Renal pelvis (tissue), 4 donors: ENCODE results near the gene ACYP2. TPM values are rescaled to one million over a fixed set of nuclear protein-coding genes. Genes with fewer than 3 reads are reported as not detected.

ENCODE experiments used
- DNase-seq: peaks from one replicate; pipeline ENCODE4 v3.0.0-alpha.2; 2013
- polyA plus RNA-seq, 3 donors: library from polyadenylated mRNA; unstranded; fragments of 120-200 nt; gene quantifications; one replicate each; pipeline ENCODE4 v1.2.1, GENCODE V29; 2013; ENCODE audit not compliant: insufficient read length in 3 of 3

The ACYP2 gene
- polyA plus RNA-seq, 3 donors, result 17.6 to 22.1 (median 20.7) TPM

DNA sequence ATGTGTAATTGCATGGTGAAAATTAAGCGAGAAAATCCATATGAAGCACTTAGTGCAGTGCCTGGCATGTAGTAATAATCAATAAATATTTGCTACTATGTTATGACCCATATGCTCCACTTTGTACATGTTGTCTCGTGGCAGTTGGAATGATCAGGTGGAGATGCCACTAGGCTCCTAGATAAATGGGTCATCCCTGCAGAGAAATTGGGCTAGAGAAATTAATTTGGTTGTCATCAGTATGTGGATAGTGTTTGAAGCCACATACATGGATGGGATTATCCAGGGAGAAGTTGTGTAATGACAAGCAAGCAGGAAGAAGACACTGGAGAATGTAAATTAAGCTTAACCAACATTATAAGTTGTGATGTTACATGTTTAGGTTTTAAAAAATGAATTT is 33.0 kb downstream of the ACYP2 start:
- DNase-seq, result no peak

DNA sequence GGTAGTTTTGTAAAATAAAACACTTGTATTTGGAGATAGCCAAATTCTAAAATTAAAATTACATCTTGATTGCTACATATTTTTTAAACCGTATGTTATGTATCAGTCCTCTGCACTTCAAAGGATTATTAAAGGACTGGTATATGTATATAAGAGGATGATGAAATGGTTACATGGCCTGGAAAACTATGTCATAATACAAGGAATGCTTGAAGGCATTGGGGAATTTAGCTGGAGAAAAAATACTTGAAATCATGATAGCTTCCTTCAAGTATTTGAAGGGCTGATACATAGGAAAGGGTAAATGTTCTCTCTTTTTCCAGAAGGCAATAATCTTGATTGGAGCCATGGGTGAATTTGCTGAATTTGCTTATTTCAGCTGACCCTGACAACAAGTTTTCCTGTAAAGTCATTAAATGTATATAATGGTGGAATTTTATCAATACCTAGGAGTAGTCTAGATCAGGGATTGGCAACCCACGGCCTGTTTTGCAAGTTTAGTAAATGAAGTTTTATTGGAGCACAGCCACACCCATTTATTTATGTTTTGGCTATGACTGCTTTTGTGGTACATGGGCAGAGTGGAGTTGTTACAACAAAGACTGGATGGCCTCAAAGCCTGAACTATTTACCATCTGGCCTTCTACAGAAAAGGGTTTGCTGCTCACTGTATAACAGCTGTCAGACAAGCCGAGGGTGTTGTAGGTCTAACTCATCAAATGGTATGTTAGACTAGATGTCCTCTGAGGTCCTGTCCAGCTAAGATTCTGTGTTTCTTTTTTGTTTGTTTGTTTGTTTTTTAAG is 34.4 kb downstream of the ACYP2 start:
- no peak for DNase-seq

GRCh38 chr2:54158311-54158710 is 42.9 kb downstream of the ACYP2 start:
- DNase-seq, result no peak

- no peak for DNase-seq
These were observed 46.4 kb downstream of the ACYP2 start for GRCh38 chr2:54161660-54162424.

DNA sequence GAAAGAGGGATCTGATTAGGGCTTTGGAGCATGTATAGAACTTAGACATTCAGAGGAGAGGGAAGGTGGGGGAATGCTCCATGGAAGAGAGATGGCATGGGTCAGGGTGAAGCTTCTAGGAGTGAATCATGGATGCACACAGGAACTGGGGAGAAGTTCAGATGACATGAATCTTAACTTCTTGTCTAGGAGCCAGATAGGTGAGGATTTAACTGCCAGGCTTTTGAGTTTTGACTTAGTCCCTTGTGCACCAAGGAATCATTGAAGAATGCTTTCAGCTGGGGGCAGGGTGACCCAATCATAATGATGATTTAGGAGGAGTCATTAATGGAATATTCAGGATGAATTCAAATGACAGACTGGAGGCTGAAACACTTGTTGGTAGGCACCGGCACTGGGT is 48.7 kb downstream of the ACYP2 start:
- DNase-seq, result no peak

GRCh38 chr2:54166121-54166773 is 50.8 kb downstream of the ACYP2 start:
- DNase-seq, result no peak

DNA sequence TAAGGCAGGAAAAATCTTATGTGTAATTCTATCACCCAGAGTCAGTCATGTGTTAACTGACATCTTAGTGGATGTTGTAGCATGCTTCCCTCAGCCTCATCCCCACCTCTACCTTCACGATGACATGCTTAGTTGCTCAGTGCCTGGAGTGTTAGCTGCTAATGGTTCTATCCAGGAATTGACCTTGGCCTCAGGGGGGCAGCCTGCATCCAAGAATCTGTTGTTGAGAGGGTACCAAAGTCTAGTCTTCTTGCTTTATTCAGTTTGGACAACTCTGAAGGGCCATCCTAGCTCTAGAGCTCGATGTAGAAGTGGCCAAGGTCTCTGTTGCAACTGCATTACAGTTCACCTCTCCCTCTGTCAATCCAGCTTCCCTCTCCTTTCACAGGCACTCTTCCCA is 61.2 kb downstream of the ACYP2 start:
- DNase-seq, result peak; percentile 42

GRCh38 chr2:54183281-54183680 is 67.9 kb downstream of the ACYP2 start:
- DNase-seq, result no peak

DNA sequence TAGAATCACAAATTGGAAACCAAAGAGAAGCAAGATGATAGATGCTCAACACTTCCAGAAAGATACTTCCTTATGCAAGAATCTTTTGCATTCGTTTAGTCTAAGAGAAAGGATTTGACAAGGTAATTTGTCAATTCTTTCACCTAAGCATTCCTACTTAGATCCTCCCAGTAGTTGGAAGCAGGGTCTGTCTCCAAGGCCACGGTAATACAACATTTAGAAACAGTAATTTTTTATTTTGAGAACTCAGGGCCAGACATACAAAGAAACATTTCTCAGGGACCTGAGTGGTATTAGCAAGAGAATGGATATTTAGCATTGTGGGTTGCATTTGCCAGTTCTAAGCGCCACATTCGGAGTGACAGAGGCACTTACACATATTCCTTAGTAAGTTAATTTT is 68.6 kb downstream of the ACYP2 start:
- DNase-seq, result no peak

DNA sequence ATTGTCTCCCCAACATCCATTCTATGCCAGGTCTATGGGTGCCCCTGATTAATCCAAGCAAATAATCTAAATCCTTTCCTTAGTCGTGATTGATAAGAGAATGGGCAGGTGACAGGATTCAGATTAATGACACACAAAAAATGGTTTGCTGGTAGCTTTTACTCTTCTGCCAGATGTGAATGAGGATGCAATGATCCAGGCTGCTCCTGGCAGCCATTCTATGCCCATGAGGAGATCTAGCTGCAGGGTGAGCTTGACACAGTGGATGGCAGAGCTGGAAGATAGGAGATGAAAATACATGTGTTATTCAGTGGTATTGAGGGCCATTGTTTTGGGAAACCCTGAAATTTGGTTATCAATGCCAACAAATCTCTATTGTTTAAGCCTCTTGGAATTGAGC is 69.7 kb downstream of the ACYP2 start:
- DNase-seq, result no peak

- no peak for DNase-seq
These were observed 71.9 kb downstream of the ACYP2 start for GRCh38 chr2:54187331-54187730.

- no peak for DNase-seq
These were observed 74.1 kb downstream of the ACYP2 start for GRCh38 chr2:54189539-54189938.

- no peak for DNase-seq
These were observed 76.1 kb downstream of the ACYP2 start for GRCh38 chr2:54191361-54192135.

- no peak for DNase-seq
These were observed 79.6 kb downstream of the ACYP2 start for GRCh38 chr2:54194761-54195750.

DNA sequence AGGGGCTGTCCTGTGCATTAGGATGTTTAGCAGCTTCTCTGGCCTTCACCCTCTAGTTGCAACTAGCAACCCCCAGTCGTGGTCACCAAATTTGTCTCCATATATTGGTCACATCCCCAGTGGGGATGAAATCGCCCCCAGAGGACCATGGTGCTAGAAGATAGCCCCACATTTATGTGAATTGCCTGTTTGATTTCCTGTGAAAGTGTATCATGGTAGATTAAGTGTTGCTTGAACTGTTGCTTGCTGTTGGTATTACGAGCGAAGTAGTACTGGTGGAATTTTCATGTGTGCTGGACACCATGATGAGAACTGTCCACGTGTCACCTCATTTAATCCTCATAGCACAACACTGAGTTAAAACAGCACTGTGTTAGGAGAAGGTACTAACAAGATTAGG is 81.2 kb downstream of the ACYP2 start:
- DNase-seq, result no peak

DNA sequence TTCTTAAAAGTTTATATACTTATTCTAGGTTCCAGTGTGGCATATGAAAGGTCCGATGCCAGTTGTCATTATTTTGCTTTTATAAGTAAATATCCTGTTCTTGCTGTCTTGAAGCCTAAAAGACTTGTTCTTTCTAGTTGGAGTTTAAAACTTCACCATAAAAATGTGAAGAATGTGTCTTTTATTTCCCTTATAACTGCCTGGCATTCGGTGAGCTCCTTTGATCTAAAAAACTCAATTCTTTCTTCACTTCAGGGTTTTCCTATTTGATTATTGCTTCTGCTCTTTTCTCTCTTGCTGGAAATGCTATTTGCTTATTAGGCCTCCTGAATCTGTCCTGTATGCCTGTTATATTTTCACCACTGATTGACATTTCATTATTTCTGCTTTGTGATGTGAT is 89.1 kb downstream of the ACYP2 start:
- no peak for DNase-seq

- DNase-seq, result peak; percentile 22
These were observed 91.2 kb downstream of the ACYP2 start for GRCh38 chr2:54206596-54206995.

GRCh38 chr2:54207666-54208195 is 92.3 kb downstream of the ACYP2 start:
- peak; percentile 11 for DNase-seq

- peak; percentile 30 for DNase-seq
These were observed 93.2 kb downstream of the ACYP2 start for GRCh38 chr2:54208364-54209240.
